ENCODE measurements around the gene SNIP1. TPM values are rescaled to one million over a fixed set of nuclear protein-coding genes. Genes with fewer than 3 reads are reported as not detected.

The SNIP1 gene
- total and polyA plus RNA-seq, 2 experiments from 2014 or later = 6.5 to 10.5 TPM

- no peaks in the 10 kb centered on the region for H3K27me3 ChIP-seq
- H4K20me1 ChIP-seq (ENCODE audit: insufficient read depth, poor library complexity, severe bottlenecking) = no peaks in the 10 kb centered on the region
- H3K4me3 ChIP-seq = no peak overlapping the region
- TF ChIP-seq, protein P1, sequence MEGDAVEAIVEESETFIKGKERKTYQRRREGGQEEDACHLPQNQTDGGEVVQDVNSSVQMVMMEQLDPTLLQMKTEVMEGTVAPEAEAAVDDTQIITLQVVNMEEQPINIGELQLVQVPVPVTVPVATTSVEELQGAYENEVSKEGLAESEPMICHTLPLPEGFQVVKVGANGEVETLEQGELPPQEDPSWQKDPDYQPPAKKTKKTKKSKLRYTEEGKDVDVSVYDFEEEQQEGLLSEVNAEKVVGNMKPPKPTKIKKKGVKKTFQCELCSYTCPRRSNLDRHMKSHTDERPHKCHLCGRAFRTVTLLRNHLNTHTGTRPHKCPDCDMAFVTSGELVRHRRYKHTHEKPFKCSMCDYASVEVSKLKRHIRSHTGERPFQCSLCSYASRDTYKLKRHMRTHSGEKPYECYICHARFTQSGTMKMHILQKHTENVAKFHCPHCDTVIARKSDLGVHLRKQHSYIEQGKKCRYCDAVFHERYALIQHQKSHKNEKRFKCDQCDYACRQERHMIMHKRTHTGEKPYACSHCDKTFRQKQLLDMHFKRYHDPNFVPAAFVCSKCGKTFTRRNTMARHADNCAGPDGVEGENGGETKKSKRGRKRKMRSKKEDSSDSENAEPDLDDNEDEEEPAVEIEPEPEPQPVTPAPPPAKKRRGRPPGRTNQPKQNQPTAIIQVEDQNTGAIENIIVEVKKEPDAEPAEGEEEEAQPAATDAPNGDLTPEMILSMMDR (IDR thresholded peaks at IDR 0.05; ENCODE audit: poor library complexity) = peak; percentile 94
- no peak for TF ChIP-seq EZH2phosphoT487 (IDR thresholded peaks at IDR 0.05; ENCODE audit: low read depth, severe bottlenecking, unreplicated experiment)
- H3K36me3 ChIP-seq (replicated peaks; ENCODE audit: insufficient read depth, low read depth) = no peaks in the 10 kb centered on the region
- no peaks in the 10 kb centered on the region for H3K9me3 ChIP-seq (ENCODE audit: low read depth)
- H3K4me2 ChIP-seq = no peak overlapping the region
- peaks cover 4% of the 10 kb centered on the region for H3K4me1 ChIP-seq (ENCODE audit: insufficient read depth)
- no peaks in the 10 kb centered on the region for H3K9me2 ChIP-seq (replicated peaks; ENCODE audit: insufficient read depth)
- 36% methylated on average over 10 of the region's 10 CpGs for WGBS (ENCODE audit: low lambda C conversion rate, missing lambda C conversion rate)
- H3K79me2 ChIP-seq = no peaks in the 10 kb centered on the region
- peak overlapping the region; percentile 57 for H3K27ac ChIP-seq
- DNase-seq (ENCODE audit: low spot score) = peak; percentile 85
- H2AFZ ChIP-seq = no peak overlapping the region
Measured at GRCh38 chr1:37486680-37487618, 67.1 kb downstream of the SNIP1 start.

- TF ChIP-seq EZH2phosphoT487 (IDR thresholded peaks at IDR 0.05; ENCODE audit: low read depth, severe bottlenecking, unreplicated experiment) = no peak
- TF ChIP-seq, protein P1 (IDR thresholded peaks at IDR 0.05; ENCODE audit: poor library complexity) = no peak
- no peak for TF ChIP-seq EZH2 (IDR thresholded peaks at IDR 0.05; ENCODE audit: borderline replicate concordance)
- no peaks in the 10 kb centered on the region for H3K9me2 ChIP-seq (replicated peaks; ENCODE audit: insufficient read depth)
- no peak overlapping the region for H3K4me2 ChIP-seq
- 85% methylated on average over 6 of the region's 6 CpGs for WGBS (ENCODE audit: low lambda C conversion rate, missing lambda C conversion rate)
- H3K79me2 ChIP-seq = peaks cover under 1% of the 10 kb centered on the region
- H4K20me1 ChIP-seq (ENCODE audit: insufficient read depth, poor library complexity, severe bottlenecking) = no peaks in the 10 kb centered on the region
- H3K4me1 ChIP-seq (ENCODE audit: insufficient read depth) = peaks cover 4% of the 10 kb centered on the region
- DNase-seq (ENCODE audit: low spot score) = no peak
- H3K27me3 ChIP-seq = no peaks in the 10 kb centered on the region
- H3K27ac ChIP-seq = peak overlapping the region; percentile 57
- no peak overlapping the region for H3K4me3 ChIP-seq
- H3K9me3 ChIP-seq (ENCODE audit: low read depth) = no peaks in the 10 kb centered on the region
- no peaks in the 10 kb centered on the region for H3K36me3 ChIP-seq (replicated peaks; ENCODE audit: insufficient read depth, low read depth)
- H2AFZ ChIP-seq = no peak overlapping the region
Measured at GRCh38 chr1:37485902-37486679, 68.0 kb downstream of the SNIP1 start.

Small RNA genes lying within 50 kb of the gene (microRNA-seq; reads per million reads assigned to microRNA genes)
- gene MIR5581 = not detected

Small RNA genes lying within 50 kb of the gene (small RNA-seq; reads per million reads assigned to genes)
- not detected for gene AL034379.1
- gene MIR5581 = not detected

Other genes starting within 250 kb of the SNIP1 start
- 30.8 and 30.9 TPM in 2 replicates for gene ZC3H12A, start 79.7 kb downstream of the SNIP1 start, total RNA-seq
- 46.2 and 54.9 TPM in 2 replicates for gene ZC3H12A, start 79.7 kb downstream of the SNIP1 start, polyA plus RNA-seq
- gene MEAF6, start 39.5 kb downstream of the SNIP1 start, total RNA-seq = 74.7 TPM in 2 replicates
- 46.5 and 62.8 TPM in 2 replicates for gene MEAF6, start 39.5 kb downstream of the SNIP1 start, polyA plus RNA-seq
- gene DNALI1, start 2.6 kb upstream of the SNIP1 start, total RNA-seq = 11.5 TPM in 2 replicates
- gene DNALI1, start 2.6 kb upstream of the SNIP1 start, polyA plus RNA-seq = 33.1 and 38.8 TPM in 2 replicates
- gene GNL2, start 41.6 kb upstream of the SNIP1 start, total RNA-seq = 36.0 and 47.2 TPM in 2 replicates
- gene GNL2, start 41.6 kb upstream of the SNIP1 start, polyA plus RNA-seq = 51.7 and 56.1 TPM in 2 replicates
- gene RSPO1, start 80.6 kb upstream of the SNIP1 start, total RNA-seq = 0.83 and 0.88 TPM in 2 replicates
- gene RSPO1, start 80.6 kb upstream of the SNIP1 start, polyA plus RNA-seq = 1.5 and 2.4 TPM in 2 replicates
- gene CDCA8, start 138.2 kb upstream of the SNIP1 start, total RNA-seq = 4.1 and 4.3 TPM in 2 replicates
- gene CDCA8, start 138.2 kb upstream of the SNIP1 start, polyA plus RNA-seq = 5.4 and 5.7 TPM in 2 replicates
- 0.84 and 1.5 TPM in 2 replicates for gene EPHA10, start 210.8 kb upstream of the SNIP1 start, total RNA-seq
- gene EPHA10, start 210.8 kb upstream of the SNIP1 start, polyA plus RNA-seq = 0.79 and 1.3 TPM in 2 replicates
- gene MANEAL, start 239.6 kb upstream of the SNIP1 start, total RNA-seq = 2.3 and 2.7 TPM in 2 replicates
- gene MANEAL, start 239.6 kb upstream of the SNIP1 start, polyA plus RNA-seq = 2.3 and 3.5 TPM in 2 replicates

All from hepatocyte (in vitro differentiated cells).